HG02588 (cell line): Measurements from ENCODE around the gene CETN3.
"Not testable (repeated sequence)": the region's sequence is repeated elsewhere in the genome, so short reads cannot be mapped to it uniquely, and the experiment has no call there.

Experiments used
- ATAC-seq: cut with Tn5 transposase; IDR thresholded peaks from one replicate; pipeline ENCODE4 v1.9.1; 2021; ENCODE audit warnings: mild to moderate bottlenecking, moderate library complexity; ENCODE audit not compliant: unreplicated experiment

CETN3 gene

GRCh38 chr5:90384389-90384788 is 25.2 kb downstream of the CETN3 start:
- no peak for ATAC-seq

- ATAC-seq, result no peak
These were observed 25.7 kb downstream of the CETN3 start for GRCh38 chr5:90383903-90384302.

GRCh38 chr5:90381213-90381929 is 28.2 kb downstream of the CETN3 start:
- ATAC-seq, result no peak

- ATAC-seq, result no peak
These were observed 29.9 kb downstream of the CETN3 start for GRCh38 chr5:90379652-90380051.

- ATAC-seq, result no peak
These were observed 30.8 kb downstream of the CETN3 start for GRCh38 chr5:90378752-90379151.

- ATAC-seq, result not testable (repeated sequence)
These were observed 38.3 kb downstream of the CETN3 start for GRCh38 chr5:90371269-90371668.

- ATAC-seq, result peak; percentile 80
These were observed 40.9 kb downstream of the CETN3 start for GRCh38 chr5:90368454-90369246.

GRCh38 chr5:90367879-90368278 is 41.7 kb downstream of the CETN3 start:
- ATAC-seq, result no peak

- no peak for ATAC-seq
These were observed 42.6 kb downstream of the CETN3 start for GRCh38 chr5:90366948-90367347.

- ATAC-seq, result no peak
These were observed 44.2 kb downstream of the CETN3 start for GRCh38 chr5:90365328-90365727.

GRCh38 chr5:90359073-90359920 is 50.3 kb downstream of the CETN3 start:
- no peak for ATAC-seq

GRCh38 chr5:90356622-90357021 is 52.9 kb downstream of the CETN3 start:
- ATAC-seq, result no peak

- ATAC-seq, result no peak
These were observed 53.4 kb downstream of the CETN3 start for GRCh38 chr5:90356176-90356575.

GRCh38 chr5:90355635-90356034 is 53.9 kb downstream of the CETN3 start:
- ATAC-seq, result no peak

- peak; percentile 84 for ATAC-seq
These were observed 56.3 kb downstream of the CETN3 start for GRCh38 chr5:90353254-90353653.

- no peak for ATAC-seq
These were observed 58.5 kb downstream of the CETN3 start for GRCh38 chr5:90351101-90351500.

GRCh38 chr5:90347462-90347861 is 62.1 kb downstream of the CETN3 start:
- ATAC-seq, result peak; percentile 62

- ATAC-seq, result no peak
These were observed 63.9 kb downstream of the CETN3 start for GRCh38 chr5:90345684-90346083.

- no peak for ATAC-seq
These were observed 64.9 kb downstream of the CETN3 start for GRCh38 chr5:90344689-90345088.

- not testable (repeated sequence) for ATAC-seq
These were observed 65.8 kb downstream of the CETN3 start for GRCh38 chr5:90343731-90344130.

- no peak for ATAC-seq
These were observed 67.0 kb downstream of the CETN3 start for GRCh38 chr5:90342576-90342975.
